ENCODE measurements around the gene CYP24A1. TPM values are rescaled to one million over a fixed set of nuclear protein-coding genes. Genes with fewer than 3 reads are reported as not detected.

CYP24A1 gene
- total and polyA plus RNA-seq, 2 of the 8 experiments (the other 6 are each of a cell fraction or from before 2014, with no cell fraction given) = not detected

GRCh38 chr20:54158226-54158625 is 15.6 kb downstream of the CYP24A1 start:
- Histone ChIP-seq H3K14ac (ENCODE audit: insufficient read length) (no peak overlapping the region), H3K23ac (ENCODE audit: insufficient read length) (no peak overlapping the region), H2BK15ac (ENCODE audit: low read length) (no peak overlapping the region), H4K8ac (ENCODE audit: extremely low read depth, insufficient read depth, low read length) (no peak overlapping the region), H2BK20ac (ENCODE audit: low read length) (no peak overlapping the region), H3K27me3 (replicated peaks in 1 of 4; ENCODE audit: control insufficient read depth in 3 of 4, extremely low read depth in 1 of 4, insufficient read depth in 3 of 4, low read length in 3 of 4) (no peaks in the 10 kb centered on the region), H2BK120ac (replicated peaks; ENCODE audit: low read depth, low read length) (no peak overlapping the region), H3K56ac (replicated peaks; ENCODE audit: insufficient read length, low read depth, low read length) (no peak overlapping the region), H3K18ac (ENCODE audit: extremely low read depth, low read length) (no peak overlapping the region), H4K20me1 (replicated peaks in 1 of 2; ENCODE audit: control insufficient read depth in 1 of 2, insufficient read depth in 2 of 2, low read length in 2 of 2) (no peaks in the 10 kb centered on the region), H3K79me1 (ENCODE audit: low read depth, low read length) (no peaks in the 10 kb centered on the region), H3K79me2 (ENCODE audit: control insufficient read depth in 1 of 2, insufficient read depth in 2 of 2, low read length in 2 of 2) (no peaks in the 10 kb centered on the region), H3K23me2 (ENCODE audit: low read depth, low read length) (no peaks in the 10 kb centered on the region), H3K4me3 (ENCODE audit: extremely low read depth in 1 of 4, insufficient read depth in 2 of 4, low read depth in 3 of 4, low read length in 4 of 4) (no peak overlapping the region), H4K5ac (ENCODE audit: insufficient read length, low read depth, low read length) (no peak overlapping the region), H2BK5ac (ENCODE audit: low read depth, low read length) (no peak overlapping the region), H2AFZ (ENCODE audit: low read length) (no peak overlapping the region), H3K9ac (replicated peaks in 1 of 4; ENCODE audit: extremely low read depth in 1 of 4, low read depth in 3 of 4, low read length in 3 of 4) (no peak overlapping the region), H3K27ac (ENCODE audit: low read depth, low read length) (no peak overlapping the region), H2AK5ac (ENCODE audit: low read depth, low read length) (no peak overlapping the region), H2BK12ac (ENCODE audit: low read depth, low read length) (no peak overlapping the region), H3K4me2 (ENCODE audit: insufficient read depth in 1 of 2, low read depth in 2 of 2, low read length in 2 of 2) (no peak overlapping the region), H4K91ac (replicated peaks; ENCODE audit: insufficient read length, low read length) (no peak overlapping the region), H3K9me3 (ENCODE audit: insufficient read depth in 2 of 2, low read depth in 1 of 2, low read length in 1 of 2) (no peaks in the 10 kb centered on the region), H3K4me1 (replicated peaks in 1 of 4; ENCODE audit: control insufficient read depth in 3 of 4, insufficient read depth in 4 of 4, low read length in 3 of 4) (0 out of 7 replicates have a peak, but pooled peaks cover 0 to 5% (median 0%) of the 10 kb centered on the region in 4 experiments), H3K4ac (replicated peaks; ENCODE audit: insufficient read length, low read depth, low read length) (no peak overlapping the region), H3K36me3 (ENCODE audit: control insufficient read depth in 2 of 4, insufficient read depth in 4 of 4, low read length in 3 of 4) (no peaks in the 10 kb centered on the region)
- WGBS, 2 experiments (ENCODE audit: extremely low coverage in 1 of 2, insufficient coverage in 1 of 2, insufficient read length in 1 of 2, insufficient replicate concordance in 2 of 2, low coverage in 1 of 2, low lambda C conversion rate in 2 of 2, missing lambda C conversion rate in 1 of 2) = 96% methylated on average over 3 of the region's 3 CpGs; no CpG with 5 or more reads in 1 of the 2 experiments
- DNase-seq (ENCODE audit: low read depth in 1 of 2, low spot score in 2 of 2) (no peak), FAIRE-seq (no peak)
- ChIA-PET CTCF (ENCODE audit: partially characterized antibody) (interaction anchor here (1.3 to 1.4 kb wide), 2 partner anchors 12 to 54 kb away, joined by 3 to 9 read pairs; no protein-coding TSS in a partner anchor), POLR2A (ENCODE audit: partially characterized antibody) (interaction anchor here (0.6 kb wide), 1 partner anchor 14 kb away, joined by 3 read pairs; no protein-coding TSS in a partner anchor)
- no peak for TF ChIP-seq EZH2 (IDR thresholded peaks at IDR 0.05; ENCODE audit: low read depth, low read length, severe bottlenecking)
- no peak for TF ChIP-seq KDM5A (IDR thresholded peaks at IDR 0.05; ENCODE audit: low read length)
- TF ChIP-seq SIN3A (conservative IDR thresholded peaks at IDR 0.05 in 1 of 2, IDR thresholded peaks at IDR 0.05 in 1 of 2; ENCODE audit: low read depth in 1 of 2, low read length in 2 of 2) = no peak
- TF ChIP-seq USF2 (IDR thresholded peaks at IDR 0.05; ENCODE audit: low read length) = no peak
- TF ChIP-seq RFX5 (IDR thresholded peaks at IDR 0.05; ENCODE audit: borderline replicate concordance, low read depth, low read length) = no peak
- TF ChIP-seq SAP30 (IDR thresholded peaks at IDR 0.05; ENCODE audit: insufficient read depth, insufficient replicate concordance, low read length) = no peak
- TF ChIP-seq JUND (IDR thresholded peaks at IDR 0.05; ENCODE audit: low read length) = no peak
- TF ChIP-seq MAX (IDR thresholded peaks at IDR 0.05) = no peak
- TF ChIP-seq ATF2 (IDR thresholded peaks at IDR 0.05; ENCODE audit: low read length) = no peak
- TF ChIP-seq ASH2L (IDR thresholded peaks at IDR 0.05; ENCODE audit: low read length) = no peak
